Renal cortex interstitium (tissue), 15 donors: Measurements from ENCODE around the gene UCP2. TPM values are rescaled to one million over a fixed set of nuclear protein-coding genes. Genes with fewer than 3 reads are reported as not detected.

Experiments
- DNase-seq, 11 donors: peaks; one replicate each; pipeline ENCODE4 v3.0.0-alpha.2; 2013; ENCODE audit warnings: low read depth in 9 of 11, low spot score in 4 of 11; ENCODE audit errors: extremely low read depth in 1 of 11
- long read RNA-seq, 16 experiments: transcript quantifications; one replicate each; lab custom pipeline, GENCODE V29; 2026
- polyA plus RNA-seq, 3 donors: library from polyadenylated mRNA; unstranded; fragments of 120-200 nt; gene quantifications; one replicate each; pipeline ENCODE4 v1.2.1, GENCODE V29; 2013; ENCODE audit not compliant: insufficient read length in 3 of 3

UCP2 gene, protein sequence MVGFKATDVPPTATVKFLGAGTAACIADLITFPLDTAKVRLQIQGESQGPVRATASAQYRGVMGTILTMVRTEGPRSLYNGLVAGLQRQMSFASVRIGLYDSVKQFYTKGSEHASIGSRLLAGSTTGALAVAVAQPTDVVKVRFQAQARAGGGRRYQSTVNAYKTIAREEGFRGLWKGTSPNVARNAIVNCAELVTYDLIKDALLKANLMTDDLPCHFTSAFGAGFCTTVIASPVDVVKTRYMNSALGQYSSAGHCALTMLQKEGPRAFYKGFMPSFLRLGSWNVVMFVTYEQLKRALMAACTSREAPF
- 10 to 100 TPM; 65.1 to 73.2 (median 68.4) TPM for polyA plus RNA-seq
- long read RNA-seq, donor 1, transcript UCP2-201 (8 exons, 2,113 nt) = major isoform, 14 of 24 reads
- long read RNA-seq, donor 1, partial matches to known transcripts = 5 of 24 reads
- long read RNA-seq, donor 1, other reads (novel, unspliced or antisense) = 0 of 24 reads
- long read RNA-seq, donor 2, transcript UCP2-201 (8 exons, 2,113 nt) = major isoform, 21 of 21 reads
- long read RNA-seq, donor 2, partial matches to known transcripts = 0 of 21 reads
- long read RNA-seq, donor 2, other reads (novel, unspliced or antisense) = 0 of 21 reads
- long read RNA-seq, donor 3, transcript UCP2-201 (8 exons, 2,113 nt) = major isoform, 23 of 23 reads
- long read RNA-seq, donor 3, partial matches to known transcripts = 0 of 23 reads
- long read RNA-seq, donor 3, other reads (novel, unspliced or antisense) = 0 of 23 reads
- long read RNA-seq, donor 4, transcript UCP2-201 (8 exons, 2,113 nt) = major isoform, 17 of 20 reads
- long read RNA-seq, donor 4, partial matches to known transcripts = 0 of 20 reads
- long read RNA-seq, donor 4, other reads (novel, unspliced or antisense) = 0 of 20 reads
- long read RNA-seq, donor 5 = 0 reads
- long read RNA-seq, donor 6, transcript UCP2-201 (8 exons, 2,113 nt) = major isoform, 8 of 22 reads
- long read RNA-seq, donor 6, partial matches to known transcripts = 9 of 22 reads
- long read RNA-seq, donor 6, other reads (novel, unspliced or antisense) = 0 of 22 reads
- long read RNA-seq, donor 7, transcript UCP2-201 (8 exons, 2,113 nt) = major isoform, 14 of 15 reads
- long read RNA-seq, donor 7, partial matches to known transcripts = 0 of 15 reads
- long read RNA-seq, donor 7, other reads (novel, unspliced or antisense) = 0 of 15 reads
- long read RNA-seq, donor 8, transcript UCP2-201 (8 exons, 2,113 nt) = major isoform, 22 of 35 reads
- long read RNA-seq, donor 8, partial matches to known transcripts = 11 of 35 reads
- long read RNA-seq, donor 8, other reads (novel, unspliced or antisense) = 0 of 35 reads
- long read RNA-seq, donor 9, transcript UCP2-201 (8 exons, 2,113 nt) = major isoform, 10 of 10 reads
- long read RNA-seq, donor 9, partial matches to known transcripts = 0 of 10 reads
- long read RNA-seq, donor 9, other reads (novel, unspliced or antisense) = 0 of 10 reads
- long read RNA-seq, donor 10, transcript UCP2-201 (8 exons, 2,113 nt) = major isoform, 13 of 13 reads
- long read RNA-seq, donor 10, partial matches to known transcripts = 0 of 13 reads
- long read RNA-seq, donor 10, other reads (novel, unspliced or antisense) = 0 of 13 reads
- long read RNA-seq, donor 11, transcript UCP2-201 (8 exons, 2,113 nt) = major isoform, 6 of 6 reads
- long read RNA-seq, donor 11, partial matches to known transcripts = 0 of 6 reads
- long read RNA-seq, donor 11, other reads (novel, unspliced or antisense) = 0 of 6 reads
- long read RNA-seq, donor 12, transcript UCP2-201 (8 exons, 2,113 nt) = major isoform, 5 of 5 reads
- long read RNA-seq, donor 12, partial matches to known transcripts = 0 of 5 reads
- long read RNA-seq, donor 12, other reads (novel, unspliced or antisense) = 0 of 5 reads
- long read RNA-seq, donor 13 = 0 reads
- long read RNA-seq, donor 14, transcript UCP2-201 (8 exons, 2,113 nt) = major isoform, 6 of 6 reads
- long read RNA-seq, donor 14, partial matches to known transcripts = 0 of 6 reads
- long read RNA-seq, donor 14, other reads (novel, unspliced or antisense) = 0 of 6 reads
- long read RNA-seq, donor 15, transcript UCP2-201 (8 exons, 2,113 nt) = major isoform, 9 of 10 reads
- long read RNA-seq, donor 15, partial matches to known transcripts = 0 of 10 reads
- long read RNA-seq, donor 15, other reads (novel, unspliced or antisense) = 0 of 10 reads
- long read RNA-seq, donor 16, transcript UCP2-201 (8 exons, 2,113 nt) = major isoform, 24 of 24 reads
- long read RNA-seq, donor 16, partial matches to known transcripts = 0 of 24 reads
- long read RNA-seq, donor 16, other reads (novel, unspliced or antisense) = 0 of 24 reads

DNA sequence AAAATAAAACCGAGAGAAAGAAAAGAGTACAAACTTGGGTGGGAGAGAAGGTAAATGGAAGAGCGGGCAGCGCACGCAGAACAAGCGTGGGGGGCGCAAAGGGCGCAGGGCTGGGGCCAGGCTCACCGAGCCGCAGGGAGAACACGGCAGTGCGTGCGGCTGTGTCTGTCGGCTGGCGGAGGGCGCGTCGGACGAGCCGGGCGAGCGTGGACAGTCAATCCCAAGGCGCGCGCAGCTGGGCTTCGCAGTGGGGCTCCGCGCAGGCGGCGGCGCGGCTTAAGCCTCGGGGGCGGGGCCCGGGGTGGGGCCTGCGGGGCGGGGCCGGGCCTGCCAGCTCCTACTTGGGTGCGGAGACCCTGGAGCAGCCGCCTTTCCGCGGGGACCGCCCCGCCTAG is at the start of gene UCP2:
TSS of gene UCP2 (minus strand) at position 249 of the 395 bp plus-strand sequence. CDS start 4,465 bp downstream, outside the sequence.
- DNase-seq = peak in 9 of 11 donors; percentile 36 to 76 (median 63)

DNA sequence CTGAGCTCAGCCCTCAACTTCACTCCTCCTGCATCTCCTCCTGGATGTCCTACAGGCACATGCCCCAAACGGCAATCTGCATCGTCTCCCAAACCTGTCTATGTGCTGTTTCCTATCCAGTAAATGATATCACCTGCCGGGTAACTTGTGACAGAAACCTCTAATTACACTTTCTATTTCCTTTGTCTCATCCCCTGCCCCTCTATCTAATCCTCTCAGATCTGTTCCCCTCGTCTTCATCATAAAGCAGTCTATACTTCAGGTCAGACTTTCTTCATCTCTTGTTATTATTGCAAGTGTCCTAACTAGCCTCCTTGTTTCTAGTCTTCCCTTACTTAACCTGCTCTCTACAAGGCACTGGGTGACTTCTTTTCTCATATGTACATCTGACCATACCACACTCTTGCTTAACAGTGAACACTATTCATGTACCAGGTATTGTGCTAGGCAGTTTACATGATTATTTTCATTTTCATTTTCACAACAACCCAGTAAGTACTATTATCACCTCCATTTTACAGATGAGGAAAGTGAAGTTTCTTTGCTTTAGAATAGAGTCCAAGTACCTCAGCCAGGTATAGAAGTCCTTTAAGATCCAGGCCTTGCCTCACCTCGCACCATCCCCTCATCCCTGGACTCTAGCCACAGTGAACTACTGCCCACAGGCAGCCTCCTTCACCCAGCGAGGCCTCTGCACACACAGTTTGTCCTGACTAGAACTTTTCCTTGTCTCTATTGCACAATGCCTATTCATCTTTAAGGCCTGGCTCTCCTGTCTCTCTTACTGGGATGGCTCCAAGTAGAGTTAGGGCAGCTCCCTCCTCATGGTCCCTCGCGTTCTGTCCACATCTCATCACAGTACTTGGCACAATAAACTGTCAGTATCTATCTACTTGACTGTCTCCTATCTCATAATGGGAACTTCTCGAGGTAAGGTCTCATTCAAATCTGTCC is 48.4 kb upstream of the UCP2 start:
- DNase-seq = no peak

DNA sequence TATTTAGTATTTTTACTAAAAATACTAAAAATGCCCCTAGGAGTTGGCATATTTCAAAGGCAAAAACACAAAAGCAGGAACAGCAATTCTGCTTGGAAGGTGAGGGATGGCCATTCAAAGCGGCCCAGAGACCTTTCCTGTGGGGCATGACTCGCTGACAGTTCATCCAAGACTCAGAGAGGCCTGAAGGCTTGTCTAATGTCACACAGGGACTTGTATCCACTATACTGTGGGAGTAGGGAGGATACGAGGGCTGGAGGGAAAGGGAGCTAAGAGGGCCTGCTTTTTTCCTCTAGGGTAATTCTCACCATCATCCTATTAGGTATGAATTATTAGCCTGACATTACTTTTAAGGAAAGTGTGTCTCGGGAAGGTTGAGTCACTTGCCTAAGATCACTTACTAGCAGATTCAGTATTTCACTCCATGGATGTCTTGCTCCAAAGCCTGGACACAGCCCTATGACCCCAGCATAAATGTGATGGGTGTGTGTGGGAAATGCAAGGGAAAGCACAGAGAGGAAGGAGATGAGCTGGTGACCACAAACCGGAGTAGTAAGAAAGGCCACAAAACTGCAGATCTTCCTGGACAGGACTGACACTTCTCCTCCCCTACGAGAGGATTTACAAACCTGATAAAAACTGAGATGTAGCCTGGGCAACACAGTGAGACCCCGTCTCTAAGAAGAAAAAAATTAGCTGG is 43.0 kb upstream of the UCP2 start:
- no peak for DNase-seq

DNA sequence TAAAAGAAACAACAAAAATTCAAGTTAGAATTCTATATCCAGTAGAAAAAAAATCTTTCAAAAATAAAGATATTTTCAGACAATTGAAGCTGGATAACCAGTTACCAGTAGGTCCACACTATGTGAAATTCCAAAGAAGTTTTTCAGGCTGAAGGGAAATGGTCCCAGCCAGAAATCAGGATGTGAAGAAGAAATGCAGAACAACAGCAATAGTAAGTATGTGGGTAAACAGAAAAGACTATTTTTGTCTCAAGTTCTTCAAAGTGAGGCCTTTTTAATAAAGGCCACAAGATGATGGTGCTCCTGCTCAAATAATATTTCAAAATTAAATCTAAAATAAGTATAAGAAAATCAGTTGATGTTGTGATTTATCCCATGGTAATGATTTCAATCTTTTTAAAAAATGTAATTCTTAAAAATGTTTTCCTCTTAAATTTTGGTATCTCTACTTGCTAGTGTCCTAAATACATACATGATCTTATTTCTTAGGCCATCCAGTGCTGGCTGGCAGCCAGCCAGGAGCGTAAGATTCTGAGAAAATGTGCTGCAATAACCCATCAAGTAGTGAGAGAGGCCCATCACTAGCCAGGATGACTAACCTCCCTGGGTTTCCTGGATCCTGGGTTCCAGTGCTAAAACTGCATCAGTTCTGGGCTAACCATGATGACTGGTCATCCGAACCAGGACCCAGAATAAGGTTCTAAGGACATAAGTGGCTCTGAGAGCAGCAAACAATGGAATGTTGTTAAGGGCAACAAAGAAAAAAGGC is 41.8 kb upstream of the UCP2 start:
- no peak for DNase-seq

DNA sequence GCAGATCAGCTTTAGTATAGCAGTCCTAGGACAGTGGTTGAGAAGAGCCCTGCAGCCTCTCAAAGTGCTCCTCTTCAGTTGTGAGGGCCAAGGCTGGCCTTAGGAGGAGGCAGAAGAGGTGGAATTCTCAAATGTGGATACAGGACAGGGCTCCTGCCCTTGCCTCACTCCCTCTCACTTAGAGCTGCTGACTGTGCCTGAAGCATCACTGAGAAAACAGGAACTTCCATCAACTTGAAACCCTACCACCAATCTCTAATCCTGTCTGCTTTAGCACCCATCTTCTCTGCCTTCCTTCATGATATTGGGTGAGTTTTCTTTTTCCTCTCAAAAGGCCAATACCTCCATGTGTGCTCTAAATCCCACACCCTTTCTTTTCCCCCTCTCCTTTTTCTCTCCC is 40.6 kb upstream of the UCP2 start:
- DNase-seq = no peak

DNA sequence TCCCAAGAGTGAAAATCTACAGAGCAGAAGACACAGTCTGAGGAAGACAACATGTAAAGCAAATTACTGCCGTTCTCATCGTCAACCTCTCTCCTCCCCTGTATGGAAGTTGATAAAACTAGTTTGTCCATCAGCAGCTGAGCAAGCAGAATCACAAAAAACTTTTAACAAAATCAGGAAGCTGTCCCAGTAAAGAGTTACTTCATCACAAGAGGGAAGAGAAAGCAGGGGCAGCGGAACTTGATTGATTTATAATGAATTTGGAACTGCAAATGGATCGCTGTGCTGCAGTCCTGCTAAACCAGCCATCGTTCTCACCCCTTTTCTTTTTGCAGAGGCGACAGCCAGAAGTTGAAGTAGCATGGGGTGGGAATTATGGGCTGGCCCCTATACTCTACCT is 39.9 kb upstream of the UCP2 start:
- no peak for DNase-seq

DNA sequence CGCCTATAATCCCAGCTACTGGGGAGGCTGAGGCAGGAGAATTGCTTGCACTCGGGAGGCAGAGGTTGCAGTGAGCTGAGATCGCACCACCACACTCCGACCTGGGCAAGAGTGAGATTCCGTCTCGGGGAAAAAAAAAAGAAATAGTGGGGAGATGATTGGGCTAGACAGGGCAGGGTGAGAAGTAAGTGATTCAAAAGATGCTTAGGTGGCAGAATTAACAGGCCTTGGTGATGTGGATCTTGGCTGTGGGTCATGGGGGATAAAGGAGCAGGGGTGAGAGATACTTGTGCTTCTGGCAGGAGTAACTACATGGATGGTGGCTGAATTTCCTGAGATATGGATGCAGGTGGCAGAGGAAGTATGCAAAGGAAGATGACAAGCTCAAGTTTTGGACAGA is 39.4 kb upstream of the UCP2 start:
- DNase-seq = no peak

DNA sequence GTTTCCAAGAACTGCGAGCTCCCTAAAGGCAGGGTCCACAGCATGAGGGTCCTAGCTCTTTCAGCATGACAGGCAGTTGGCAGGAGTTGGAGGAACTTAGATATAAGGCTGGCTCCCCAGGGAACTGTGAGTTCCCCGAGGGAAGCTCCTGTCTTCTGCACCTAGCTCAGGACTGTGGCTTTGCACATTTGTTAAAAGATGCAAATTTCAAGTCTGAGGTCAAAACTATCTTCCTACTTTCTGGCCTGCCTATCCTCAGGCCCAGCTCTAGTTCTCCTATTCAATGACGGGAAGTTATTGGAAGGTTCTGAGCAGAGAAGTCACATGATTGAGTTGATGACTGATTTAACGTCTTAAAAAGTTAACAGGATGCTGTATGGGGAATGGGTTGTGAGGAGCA is 37.9 kb upstream of the UCP2 start:
- no peak for DNase-seq

DNA sequence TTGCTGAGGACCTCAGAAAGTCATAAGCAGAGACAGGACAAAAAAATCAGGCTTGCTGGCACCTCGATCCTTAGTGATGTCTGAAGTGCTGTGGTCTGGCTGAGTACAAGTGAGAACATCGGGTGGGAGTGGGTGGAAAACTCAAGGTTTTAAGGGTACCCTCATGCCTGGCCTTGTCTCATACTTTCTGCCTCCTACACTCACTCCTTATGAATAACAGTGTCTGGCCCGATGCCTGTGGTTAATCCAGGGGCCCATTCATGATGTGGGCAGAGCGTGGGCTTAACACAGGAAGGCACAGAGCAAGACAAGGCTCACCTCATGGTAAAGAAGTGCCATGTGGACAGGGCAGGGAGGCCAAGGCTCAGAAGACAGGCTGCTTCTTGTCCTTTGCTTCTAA is 37.2 kb upstream of the UCP2 start:
- DNase-seq = no peak

DNA sequence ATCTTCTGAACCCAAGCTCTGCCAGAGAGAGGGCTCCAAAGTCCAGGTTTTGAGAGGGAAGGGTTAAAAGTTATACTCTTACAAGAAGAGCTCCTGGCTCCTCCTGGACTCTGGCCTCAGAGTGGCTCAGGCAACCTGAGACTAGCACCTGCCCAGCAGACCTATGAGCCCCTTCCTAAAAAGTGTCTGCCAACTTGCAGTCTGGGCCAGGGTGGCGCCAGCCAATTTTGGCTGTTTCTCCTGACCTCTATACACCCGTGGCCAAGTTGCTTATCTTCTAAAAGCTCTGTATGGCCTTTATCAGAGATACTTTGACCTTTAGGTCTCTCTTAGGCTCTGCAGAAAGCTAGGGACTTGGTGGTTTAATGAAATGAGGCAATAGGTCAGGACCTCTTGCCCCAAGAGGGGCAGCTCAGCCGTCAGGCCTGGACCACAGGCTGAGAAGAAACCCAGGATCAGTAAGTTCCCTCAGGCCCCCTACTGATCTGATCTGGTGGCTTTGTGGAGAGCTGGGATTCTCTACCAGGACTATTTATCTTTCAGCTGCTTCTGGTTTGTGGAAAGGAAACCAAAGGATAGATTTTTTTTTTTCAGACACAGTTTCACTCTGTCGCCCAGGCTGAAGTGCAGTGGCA is 36.6 kb upstream of the UCP2 start:
- peak in 1 of 11 donors; percentile 12 for DNase-seq

DNA sequence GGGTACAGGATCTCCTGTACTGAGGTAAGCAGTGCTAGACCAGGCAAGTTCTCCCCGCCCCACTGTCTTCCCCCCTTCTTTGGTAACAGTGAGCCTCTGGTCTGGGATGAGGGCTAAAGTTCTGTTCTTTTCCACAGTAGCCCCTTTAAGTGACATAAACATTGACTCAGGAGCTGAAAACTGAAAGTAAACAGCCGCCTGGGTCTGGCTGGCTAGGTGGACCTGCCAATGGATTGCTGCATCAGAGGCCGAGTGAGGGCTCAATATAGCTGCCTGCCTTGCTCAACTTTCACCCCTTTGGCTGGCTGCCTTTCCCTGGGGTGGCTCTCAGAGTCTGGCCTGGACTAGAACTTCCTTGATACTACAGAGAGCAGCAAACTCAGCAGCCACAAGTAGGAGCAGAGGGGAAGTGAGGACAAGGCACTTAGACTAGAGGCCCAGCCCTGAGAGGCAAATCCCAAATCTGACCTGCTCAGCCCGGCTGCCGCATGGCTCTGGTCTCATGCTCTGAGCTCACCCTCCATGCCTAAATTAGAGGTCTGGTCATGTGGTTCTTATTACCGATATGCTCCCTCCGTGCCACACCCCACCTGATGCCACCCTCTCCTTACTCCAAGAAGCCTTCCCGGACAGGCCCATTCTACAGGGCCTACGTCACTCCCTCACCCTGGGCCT is 35.8 kb upstream of the UCP2 start:
- DNase-seq = peak in 4 of 11 donors; percentile 7 to 24 (median 14)

DNA sequence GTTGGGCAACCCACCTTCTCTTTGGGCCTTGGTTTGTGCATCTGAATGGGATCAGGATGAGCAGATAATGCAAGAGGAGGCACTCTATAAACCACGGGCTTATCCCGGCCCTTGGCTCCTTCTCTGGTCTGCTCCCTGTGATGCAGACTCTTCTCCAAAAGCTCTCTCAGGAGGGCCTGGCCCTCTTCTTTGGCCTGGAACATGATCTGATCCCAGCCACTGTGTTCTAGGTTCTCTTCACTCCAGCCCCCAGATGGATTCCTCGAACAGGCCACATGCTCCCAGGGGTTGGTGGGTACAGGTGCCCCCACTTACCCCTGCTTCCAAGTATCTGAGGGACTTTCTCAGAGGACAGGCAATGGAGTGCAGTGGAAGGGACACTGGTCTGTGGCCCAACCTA is 35.0 kb upstream of the UCP2 start:
- DNase-seq = no peak

DNA sequence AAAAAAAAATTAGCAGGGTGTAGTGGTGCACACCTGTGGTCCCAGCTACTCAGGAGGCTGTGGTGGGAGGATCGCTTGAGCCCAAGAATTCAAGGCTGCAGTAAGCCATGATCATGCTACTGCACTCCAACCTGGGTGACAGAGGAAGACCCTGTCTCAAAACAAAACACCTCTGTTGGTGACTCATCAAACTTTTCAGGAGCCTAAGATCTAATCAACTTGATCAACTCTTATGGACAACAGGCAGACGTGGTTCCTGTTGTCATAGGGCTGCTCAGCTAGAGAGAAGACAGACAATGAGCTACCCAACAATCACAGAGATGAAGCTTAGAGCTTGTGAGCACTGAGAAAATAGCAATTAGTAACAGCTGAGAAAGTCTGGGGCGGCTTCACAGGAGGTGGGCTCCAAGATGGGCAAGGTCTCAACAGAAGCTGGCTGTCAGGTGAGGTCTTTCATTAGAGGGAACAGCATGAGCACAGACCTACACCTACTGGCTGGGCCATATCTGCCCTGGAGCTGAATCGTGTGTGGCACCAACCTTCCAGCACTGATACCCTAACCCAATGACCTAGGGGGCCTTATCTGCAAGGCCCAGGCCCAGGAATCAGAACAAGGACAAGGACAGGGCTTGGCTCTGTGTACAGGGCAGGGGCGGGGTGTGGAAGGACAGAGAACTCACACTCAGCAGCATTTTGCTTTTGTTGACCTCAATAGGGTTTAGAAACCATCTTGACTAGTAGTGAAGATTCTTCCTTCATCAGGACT is 33.5 kb upstream of the UCP2 start:
- DNase-seq = no peak
